ENCODE measurements around the gene CXADR.

GRCh38 chr21:17519965-17520609 lies 7.2 kb downstream of the CXADR start:
- TF ChIP-seq EP300 (IDR thresholded peaks at IDR 0.05) (no peak), POLR2A (IDR thresholded peaks at IDR 0.05) (no peak), POLR2AphosphoS5 (IDR thresholded peaks at IDR 0.05) (no peak), CTCF (IDR thresholded peaks at IDR 0.05) (no peak)

Data from sigmoid colon (tissue), 4 donors.